Stimulated activated naive CD4-positive, alpha-beta T cell (primary cell): ENCODE data around the gene TRPC4AP.
"Not testable (repeated sequence)": the region's sequence is repeated elsewhere in the genome, so short reads cannot be mapped to it uniquely, and the experiment has no call there.

Experiments
- DNase-seq, 6 experiments: peaks; one replicate each; lab custom pipeline; 2025; lab: John Stamatoyannopoulos, UW

The TRPC4AP gene, protein sequence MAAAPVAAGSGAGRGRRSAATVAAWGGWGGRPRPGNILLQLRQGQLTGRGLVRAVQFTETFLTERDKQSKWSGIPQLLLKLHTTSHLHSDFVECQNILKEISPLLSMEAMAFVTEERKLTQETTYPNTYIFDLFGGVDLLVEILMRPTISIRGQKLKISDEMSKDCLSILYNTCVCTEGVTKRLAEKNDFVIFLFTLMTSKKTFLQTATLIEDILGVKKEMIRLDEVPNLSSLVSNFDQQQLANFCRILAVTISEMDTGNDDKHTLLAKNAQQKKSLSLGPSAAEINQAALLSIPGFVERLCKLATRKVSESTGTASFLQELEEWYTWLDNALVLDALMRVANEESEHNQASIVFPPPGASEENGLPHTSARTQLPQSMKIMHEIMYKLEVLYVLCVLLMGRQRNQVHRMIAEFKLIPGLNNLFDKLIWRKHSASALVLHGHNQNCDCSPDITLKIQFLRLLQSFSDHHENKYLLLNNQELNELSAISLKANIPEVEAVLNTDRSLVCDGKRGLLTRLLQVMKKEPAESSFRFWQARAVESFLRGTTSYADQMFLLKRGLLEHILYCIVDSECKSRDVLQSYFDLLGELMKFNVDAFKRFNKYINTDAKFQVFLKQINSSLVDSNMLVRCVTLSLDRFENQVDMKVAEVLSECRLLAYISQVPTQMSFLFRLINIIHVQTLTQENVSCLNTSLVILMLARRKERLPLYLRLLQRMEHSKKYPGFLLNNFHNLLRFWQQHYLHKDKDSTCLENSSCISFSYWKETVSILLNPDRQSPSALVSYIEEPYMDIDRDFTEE

DNA sequence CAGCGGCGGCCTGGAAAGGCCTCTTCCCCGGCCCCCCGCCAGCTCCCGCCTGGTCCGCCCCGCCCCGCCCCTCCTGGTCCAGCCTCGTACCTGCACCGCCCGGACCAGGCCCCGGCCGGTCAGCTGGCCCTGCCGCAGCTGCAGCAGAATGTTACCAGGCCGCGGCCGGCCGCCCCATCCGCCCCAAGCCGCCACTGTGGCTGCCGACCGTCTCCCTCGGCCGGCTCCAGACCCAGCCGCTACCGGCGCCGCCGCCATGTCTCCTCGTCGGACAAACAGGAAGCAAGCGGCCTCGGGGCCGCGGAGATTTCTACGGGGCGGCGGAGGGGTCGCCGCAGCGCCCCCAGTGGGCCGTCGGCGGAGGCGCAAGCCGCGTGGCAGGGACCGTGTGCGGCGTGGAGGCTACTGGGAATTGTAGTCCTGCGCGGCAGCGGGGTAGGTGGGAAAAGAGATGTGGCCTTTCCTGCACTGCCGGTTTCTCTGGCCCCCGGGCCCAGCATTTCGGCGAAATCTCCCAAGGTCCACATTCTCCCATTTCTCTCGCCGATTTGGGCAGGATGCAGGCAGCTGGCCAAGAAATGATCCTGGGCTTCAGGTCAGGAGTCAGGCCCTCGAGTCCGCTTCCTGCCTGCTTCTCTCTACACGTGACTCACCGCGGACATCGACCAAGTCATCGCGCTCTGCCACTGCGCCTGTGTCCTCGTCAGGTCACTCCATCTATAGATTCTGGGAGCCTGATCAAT, at the start of gene TRPC4AP:
Gene TRPC4AP, minus strand, starts transcription at position 284 of the 743 bp plus-strand sequence. Its CDS starts 26 bp downstream, at position 258.
- peak; percentile 76 to 88 (median 81) for DNase-seq

DNA sequence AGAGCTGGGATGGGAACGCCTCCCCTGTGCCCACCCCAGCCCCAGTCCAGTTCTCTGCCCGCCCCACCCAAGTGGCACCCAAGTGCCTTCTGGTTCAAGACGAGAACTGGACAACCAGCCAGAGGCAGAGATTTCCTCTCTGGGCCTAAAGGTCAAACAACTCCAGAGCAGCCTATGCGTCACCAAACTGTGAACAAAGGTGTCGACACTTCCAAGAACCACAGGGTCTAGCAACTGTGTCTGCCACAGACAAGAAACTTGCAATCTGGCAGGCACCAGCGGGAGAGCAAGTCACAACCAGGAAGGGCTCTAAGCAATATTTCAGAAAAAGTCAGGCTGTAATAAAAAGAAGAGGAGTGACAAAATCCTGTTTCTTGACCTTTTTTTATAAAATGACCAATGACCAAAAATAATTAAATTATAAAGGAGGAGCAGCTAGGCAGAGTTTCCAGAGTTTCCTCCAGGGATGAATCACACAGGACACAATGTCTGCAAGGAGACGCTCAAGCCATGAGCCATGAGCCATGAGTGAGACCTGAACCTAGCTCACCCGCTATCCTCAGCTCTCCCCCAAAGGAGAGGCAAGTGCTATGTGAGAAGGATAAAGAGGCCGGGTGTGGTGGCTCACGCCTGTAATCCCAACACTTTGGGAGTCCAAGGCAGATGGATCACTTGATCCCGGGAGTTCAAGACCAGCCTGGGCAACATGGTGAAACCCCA, 43.4 kb upstream of the TRPC4AP start:
- DNase-seq, result no peak

DNA sequence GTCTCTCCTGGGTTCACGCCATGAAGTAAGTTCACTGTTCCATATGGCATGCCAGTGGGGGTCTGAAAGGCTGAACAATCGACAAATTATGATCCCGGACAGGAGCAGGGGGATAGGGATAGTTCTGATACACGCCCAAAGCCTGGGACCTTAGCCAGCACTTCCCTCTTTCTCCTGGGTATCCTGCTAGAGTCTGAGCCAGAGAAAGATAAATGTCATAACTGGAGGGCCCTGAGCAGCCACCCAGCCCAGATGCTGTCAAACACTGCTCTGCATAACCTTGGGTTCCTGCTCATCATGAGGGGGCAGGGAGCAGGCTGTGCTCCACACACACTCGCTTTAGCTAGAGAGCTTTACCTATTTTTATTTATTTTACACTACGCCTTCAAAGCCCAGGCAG, 42.3 kb upstream of the TRPC4AP start:
- no peak for DNase-seq

DNA sequence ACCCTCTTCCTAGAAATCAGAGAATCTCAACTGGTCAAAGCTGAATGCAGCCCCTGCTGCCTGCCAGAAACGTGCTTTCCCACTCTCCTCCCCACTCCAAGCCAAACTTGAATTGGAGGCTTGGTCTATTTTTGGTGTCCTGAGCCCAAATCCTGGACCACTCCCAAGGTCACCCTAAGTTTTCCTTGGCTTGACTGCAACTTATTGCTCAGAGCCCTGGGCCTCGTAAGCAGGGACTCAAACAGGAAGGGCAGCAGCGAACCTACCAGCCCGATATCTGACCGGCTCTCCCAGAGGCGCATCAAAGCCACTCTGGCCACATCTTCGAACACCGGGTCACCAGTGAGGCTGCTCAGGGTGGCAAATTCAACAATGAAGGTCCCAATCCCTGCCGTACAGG, 41.9 kb upstream of the TRPC4AP start:
- no peak for DNase-seq

DNA sequence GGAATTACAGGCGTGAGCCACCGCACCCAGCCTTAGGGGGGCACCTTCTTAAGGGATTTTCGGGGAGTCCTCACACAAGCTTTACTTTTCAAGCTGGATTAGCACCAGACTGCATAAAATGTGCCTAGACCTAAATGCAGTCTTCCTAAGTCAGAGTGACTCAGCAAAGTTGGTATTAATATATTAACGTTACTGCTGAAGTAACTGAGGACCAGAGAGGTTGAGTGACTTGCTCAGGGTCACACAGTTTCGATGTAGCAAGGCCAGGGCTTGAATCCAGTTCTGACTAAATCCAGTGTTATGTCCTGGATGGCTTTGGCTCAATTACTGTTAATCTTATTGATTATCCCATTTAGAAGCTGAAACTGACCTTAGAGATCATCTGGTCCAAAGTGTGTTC, 41.1 kb upstream of the TRPC4AP start:
- no peak for DNase-seq

DNA sequence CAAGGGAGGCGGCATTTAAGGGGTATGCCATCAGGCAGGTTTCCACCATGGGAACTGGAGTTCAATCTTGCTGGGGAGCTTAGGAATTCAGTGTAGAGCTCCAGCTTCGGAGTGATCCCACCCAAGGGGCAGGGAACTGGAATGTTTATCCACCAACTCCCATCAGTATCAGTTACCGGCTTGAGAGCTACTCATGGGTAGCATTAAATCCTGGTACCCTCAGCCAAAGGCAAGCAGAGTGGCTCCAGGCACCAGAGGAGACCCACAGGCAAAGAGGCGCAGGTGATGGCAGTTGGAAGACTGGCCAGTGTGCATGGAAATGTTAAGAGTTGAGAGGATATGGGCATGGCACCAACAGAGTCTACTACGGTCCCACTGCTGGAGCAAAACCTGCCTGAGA, 40.4 kb upstream of the TRPC4AP start:
- no peak for DNase-seq

DNA sequence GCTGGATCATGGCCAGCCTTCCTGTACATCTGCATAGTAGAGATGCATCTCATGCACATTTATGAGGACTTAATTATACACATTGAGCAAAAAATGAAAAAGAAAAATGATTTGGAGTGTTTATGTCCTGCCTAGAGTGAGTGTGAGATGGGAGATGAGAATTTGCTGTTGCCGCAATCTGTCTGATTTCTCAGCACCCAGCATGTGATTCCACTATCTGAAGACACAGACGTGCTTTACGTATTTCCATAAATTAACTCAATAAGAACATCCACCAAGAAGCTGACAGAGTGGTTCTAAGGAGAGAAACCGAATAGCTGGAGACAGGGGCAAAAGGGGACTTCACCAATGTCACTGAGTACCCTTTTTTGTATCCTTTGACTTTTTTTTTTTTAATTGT, 39.3 kb upstream of the TRPC4AP start:
- DNase-seq, result no peak

DNA sequence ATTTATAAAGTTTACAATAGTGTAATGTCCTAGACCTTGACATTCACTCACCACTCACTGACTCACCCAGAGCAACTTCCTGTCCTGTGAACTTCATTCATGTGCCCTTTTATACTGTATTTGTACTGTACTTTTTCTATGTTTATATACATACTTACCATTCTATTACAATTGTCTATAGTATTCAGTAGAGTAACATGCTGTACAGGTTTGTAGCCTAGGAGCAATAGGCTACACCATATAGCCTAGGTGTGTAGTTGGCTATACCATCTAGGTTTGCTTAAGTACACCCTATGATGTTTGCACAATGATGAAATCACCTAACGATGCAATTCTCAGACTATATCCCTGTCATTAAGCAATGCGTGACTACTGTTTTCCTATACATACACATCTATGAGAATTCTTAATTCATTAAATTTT, 37.1 kb upstream of the TRPC4AP start:
- no peak for DNase-seq

DNA sequence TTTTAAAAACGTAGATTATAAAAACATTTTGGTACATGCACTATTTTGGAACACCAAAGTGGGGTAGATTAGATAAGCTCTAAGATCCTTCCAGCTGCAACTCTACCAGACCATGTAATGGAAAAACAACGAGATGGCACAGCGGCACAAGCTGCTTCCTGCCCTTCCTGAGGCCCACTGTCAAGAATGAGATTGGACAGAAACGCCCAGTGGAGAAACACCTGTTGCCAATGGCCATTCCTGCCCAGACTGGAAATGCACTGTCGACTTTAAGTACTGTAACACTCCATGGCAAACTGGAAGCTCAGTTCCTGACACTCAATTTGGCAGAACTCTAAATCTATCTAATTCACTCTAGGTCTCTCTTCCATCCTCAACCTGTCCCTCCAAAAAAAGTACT, 33.1 kb upstream of the TRPC4AP start:
- no peak for DNase-seq

DNA sequence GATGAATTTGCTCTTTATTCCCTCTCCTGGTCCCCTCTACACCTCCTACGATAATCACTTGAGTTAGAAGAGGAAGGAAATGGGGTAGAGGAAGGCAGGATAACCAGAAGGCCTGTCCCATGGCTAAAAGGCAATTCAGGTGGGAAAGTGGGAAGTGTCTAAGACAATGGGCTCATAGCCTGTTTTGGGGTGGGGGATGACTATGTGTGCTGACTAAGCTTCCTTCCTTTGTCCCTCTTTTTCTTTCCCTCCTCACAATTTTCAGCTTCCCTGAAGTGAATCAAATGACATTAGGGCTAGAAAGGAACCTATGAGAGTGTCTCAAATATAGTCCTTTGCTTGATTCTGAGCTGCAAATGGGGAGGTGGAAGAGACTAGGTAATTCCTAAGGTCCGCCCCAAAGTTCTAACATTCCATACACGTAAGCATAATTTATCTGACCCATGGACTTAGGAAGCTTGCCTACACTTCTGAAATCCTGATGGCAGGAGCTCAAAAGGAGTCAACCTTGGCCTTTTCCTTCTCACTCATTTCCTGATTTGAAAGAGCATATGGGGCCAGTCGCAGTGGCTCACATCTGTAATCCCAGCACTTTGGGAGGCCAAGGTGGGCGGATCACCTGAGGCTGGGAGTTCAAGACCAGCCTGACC, 30.3 kb upstream of the TRPC4AP start:
- DNase-seq, result no peak

DNA sequence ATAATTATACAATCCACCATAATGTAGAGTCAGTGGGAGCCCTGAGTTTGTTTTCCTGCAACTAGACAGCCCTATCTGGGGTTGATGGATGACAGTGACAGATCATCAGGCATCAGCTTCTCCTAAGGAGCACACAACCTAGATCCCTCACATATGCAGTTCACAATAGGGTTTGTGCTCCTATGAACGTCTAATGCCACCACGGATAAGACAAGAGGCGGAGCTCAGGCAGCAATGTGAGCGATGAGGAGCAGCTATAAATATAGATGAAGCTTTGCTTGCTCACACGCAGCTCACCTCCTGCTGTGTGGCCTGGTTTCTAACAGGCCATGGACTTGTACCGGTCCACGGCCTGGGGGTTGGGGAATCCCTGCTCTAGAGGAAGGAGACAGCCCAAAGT, 28.6 kb upstream of the TRPC4AP start:
- no peak for DNase-seq

DNA sequence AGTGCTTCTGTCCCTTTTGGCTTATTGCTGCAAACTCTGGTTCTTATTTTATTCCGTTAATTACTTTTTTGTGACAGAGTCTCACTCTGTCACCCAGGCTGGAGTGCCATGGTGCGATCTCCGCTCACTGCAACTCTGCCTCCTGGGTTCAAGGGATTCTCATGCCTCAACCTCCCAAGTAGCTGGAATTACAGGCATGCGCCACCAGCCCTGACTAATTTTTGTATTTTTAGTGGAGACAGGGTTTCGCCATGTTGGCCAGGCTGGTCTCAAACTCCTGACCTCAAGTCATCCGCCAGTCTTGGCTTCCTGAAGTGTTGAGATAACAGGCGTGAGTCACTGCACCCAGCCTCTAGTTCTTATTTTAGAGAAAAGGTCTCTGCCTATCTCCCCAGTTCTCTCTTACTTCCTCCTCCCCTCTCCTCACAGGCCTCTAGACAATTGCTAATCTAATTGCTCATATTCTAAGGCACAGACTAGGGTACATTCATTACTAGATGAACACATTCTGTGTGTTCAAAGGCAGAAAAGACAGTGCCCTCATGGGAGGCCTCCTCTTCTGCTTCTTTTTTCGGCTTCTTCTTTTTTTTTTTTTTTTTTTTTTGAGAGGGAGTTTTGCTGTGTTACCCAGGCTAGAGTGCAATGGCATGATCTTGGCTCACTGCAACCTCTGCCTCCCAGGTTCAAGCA, 27.6 kb upstream of the TRPC4AP start:
- DNase-seq, result no peak

DNA sequence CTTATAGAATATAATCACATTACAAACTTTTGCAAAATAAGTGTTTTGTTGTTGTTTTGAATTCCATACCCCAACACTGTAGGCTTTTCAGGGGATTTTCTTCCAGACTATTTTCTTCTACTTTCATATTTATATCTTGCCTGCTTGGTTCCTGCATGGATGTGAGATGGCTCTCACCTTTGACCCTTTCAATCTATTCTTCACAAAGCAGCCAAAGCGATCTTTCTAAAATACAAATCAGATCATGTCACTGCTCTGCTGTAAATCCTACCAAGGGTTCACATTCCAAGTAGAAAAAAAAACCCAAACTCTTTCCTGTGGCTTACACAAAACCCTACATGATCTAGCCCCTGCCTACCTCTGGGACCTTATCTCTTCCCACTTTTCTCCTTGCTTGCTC, 25.0 kb upstream of the TRPC4AP start:
- peak in 1 of 6 experiments; percentile 2 for DNase-seq

DNA sequence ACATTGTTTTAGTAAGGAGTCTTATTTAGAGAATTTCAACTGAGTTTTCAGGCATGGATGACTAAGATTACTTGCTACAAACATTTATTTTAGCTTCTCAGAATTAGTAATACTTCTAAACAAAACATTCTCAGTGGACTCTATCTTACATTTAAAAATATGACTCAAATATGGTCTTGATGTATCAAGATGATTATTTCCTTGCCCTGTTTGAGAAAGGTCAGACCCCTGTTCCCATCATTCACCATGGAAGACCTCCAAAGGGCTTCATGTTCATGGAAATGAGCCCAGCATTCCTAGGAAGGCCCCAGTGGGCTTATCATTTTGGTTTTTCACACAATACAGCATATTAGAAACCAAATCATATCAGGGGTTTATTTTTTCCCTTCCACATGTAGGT, 24.6 kb upstream of the TRPC4AP start:
- no peak for DNase-seq

DNA sequence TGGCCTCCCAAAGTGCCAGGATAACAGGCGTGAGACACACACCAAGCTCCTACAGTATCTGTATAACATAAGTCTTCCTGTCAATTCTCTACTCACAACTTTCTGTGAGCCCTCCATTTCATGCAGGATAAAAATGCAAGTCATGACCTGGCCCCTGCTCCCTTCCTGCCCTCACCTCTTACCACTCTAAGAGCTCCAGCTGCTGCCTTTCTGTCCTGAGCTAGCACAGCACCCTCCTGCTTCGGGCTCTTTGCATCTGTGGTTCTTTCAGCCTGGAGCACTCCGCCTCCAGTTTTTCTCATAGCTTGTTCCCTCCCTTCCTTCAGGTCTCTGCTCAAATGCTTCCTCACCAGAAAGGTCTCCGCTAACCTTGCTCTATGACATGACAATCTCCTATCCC, 23.7 kb upstream of the TRPC4AP start:
- DNase-seq, result no peak

DNA sequence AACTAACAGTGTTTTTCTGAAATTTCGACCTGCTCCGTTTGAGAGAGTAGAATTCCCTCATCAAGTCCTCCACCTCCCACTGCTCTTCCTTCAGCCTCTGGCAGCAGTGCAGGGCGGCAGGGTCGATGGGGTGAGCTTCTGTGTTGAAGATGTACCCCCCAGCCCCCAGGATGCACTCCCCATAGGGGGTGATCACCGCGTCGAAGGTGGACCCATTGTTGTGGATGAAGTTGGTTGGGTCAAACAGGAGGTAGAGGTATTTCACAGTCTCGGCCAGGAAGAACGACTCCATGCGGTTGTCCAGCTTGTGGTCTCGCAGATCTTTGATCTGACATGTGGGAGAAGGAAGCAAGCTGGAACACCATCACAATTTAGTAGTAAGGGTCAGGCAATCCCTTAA, 23.0 kb upstream of the TRPC4AP start:
- no peak for DNase-seq

DNA sequence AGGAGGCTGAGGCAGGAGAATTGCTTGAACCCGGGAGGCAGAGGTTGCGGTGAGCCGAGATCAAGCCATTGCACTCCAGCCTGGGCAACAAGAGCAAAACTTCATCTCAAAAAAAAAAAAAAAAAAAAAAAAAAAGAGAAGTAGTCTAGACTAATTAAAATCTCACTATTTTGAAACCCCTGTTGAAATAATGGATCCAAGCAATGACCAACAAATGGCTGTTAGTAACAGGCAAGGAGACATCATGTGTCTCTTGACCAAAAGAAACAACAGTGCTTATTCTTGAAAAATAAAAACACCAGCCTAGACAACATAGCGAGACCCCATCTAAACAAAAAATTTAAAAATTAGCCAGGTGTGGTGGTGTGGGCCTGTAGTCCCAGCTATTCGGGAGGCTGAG, 19.7 kb upstream of the TRPC4AP start:
- DNase-seq, result not testable (repeated sequence)

DNA sequence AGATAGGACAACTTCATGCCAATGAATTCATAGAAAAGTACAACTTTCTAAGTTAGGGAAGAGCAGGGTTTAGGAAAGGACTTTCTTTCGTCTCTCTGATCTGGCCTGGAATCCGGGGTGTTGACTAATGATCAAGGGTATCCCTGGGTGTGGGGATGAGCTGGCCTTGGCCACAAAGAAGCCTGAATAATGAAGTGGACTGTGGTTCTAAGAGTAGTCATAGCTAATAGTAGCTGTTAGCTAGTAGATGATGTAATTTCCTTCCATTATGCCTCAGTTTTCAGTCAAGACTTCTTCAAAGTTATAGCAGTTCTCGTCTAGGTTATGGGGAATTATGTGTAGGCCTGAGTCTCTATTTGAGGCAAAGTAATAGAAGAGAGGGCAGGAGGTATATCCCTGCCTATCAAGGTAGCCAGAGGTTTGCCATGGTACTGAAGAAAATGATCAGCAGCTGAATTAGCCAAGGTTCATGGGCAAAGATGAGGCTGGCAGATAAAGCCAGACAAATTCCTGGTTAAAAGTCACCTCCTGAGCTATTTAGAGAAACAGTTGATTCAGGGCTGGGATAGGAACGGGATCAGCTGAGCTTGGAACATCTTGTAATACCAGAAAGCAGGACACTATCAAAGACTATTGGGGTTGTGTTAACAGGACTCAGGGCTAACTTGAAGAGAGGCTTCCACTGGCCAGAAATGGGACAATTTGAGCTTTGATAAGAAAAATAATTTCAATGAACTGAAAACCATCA, 18.7 kb upstream of the TRPC4AP start:
- DNase-seq, result no peak

DNA sequence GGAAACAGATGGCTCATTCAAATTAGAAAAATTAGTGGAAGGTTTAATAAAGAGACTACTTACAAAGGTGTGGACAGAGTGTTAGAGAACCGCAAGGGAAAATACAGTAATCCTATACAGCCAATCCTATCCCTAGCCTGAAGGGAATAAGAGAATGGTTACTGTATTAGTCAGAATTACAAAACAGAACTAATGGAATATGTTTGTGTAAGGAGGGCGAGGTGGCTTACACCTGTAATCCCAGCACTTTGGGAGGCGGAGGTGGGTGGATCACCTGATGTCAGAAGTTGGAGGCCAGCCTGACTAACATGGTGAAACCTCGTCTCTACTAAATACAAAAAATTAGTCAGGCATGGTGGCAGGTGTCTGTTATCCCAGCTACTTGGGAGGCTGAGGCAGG, 16.3 kb upstream of the TRPC4AP start:
- no peak for DNase-seq

DNA sequence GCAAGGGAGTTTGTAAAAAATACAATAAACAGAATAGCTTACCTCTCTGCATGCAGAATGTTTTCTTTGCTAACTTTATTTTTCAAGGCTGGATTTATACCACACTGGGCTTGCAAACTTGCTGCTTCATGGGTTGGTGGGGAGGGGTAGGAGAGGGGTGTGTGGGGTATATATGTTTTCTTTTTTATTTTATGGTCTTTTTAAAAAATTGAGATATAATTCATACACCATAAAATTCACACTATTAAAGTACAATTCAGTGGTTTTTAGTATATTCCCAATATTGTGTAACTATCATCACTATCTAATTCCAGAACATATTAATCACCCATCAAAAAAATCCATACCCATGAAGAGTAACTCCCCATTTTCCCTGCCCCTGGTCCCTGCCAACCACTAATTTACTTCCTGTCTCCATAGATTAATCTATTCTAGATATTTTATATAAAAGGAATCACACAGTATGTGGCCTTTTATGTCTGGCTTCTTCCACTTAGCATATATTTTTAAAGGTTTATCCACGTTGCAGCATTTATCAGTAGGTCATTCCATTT, 14.3 kb upstream of the TRPC4AP start:
- no peak for DNase-seq
